ENCODE data around the gene CREB3L2.

CREB3L2 gene

DNA sequence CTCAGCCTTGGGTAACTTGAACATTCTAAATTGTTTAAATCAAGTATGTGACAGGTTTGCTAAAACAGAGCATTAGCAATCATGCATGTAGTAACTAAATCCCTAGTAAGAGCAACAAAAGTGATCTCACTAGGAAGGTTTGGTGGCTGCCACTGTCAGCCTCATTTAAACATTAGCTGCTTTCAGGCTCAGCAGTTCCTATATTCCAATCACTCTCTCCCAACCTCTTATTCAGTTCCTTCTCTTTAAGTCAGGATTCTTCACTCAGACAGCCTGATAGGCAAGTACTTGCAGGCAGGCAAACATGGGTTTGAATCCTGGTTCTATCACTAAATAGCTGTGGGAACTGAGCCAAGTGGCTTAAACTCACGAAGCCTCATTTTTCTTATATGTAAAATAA lies 3.6 kb downstream of the CREB3L2 start:
- ChIA-PET CTCF (interaction anchor here (1.3 to 15.3 kb wide), 4 partner anchors 8 to 90 kb away, joined by 4 to 408 read pairs (median 4); no protein-coding TSS in a partner anchor), POLR2A (interaction anchor here (1.2 kb wide), 1 partner anchor 66 kb away, joined by 5 read pairs; no protein-coding TSS in a partner anchor)
- no CpG with 5 or more reads among the region's 1 CpG for WGBS (ENCODE audit: insufficient coverage)
- Histone ChIP-seq H3K4me1 (ENCODE audit: control extremely low read depth in 1 of 4, control insufficient read depth in 4 of 4, insufficient read depth in 4 of 4, low read length in 3 of 4) (peaks cover 28 to 67% (median 55%) of the 10 kb centered on the region in 4 experiments), H3K9me3 (ENCODE audit: control extremely low read depth in 1 of 5, control insufficient read depth in 4 of 5, insufficient read depth in 2 of 5, low read depth in 1 of 5, low read length in 4 of 5) (no peaks in the 10 kb centered on the region), H3K27me3 (replicated peaks in 2 of 5; ENCODE audit: control insufficient read depth in 4 of 5, insufficient read depth in 5 of 5, low read length in 4 of 5) (no peaks in the 10 kb centered on the region), H3K27ac (ENCODE audit: insufficient read depth in 1 of 2, low read depth in 1 of 2, low read length in 2 of 2, poor library complexity in 1 of 2, severe bottlenecking in 2 of 2) (no peak overlapping the region), H3K4me3 (ENCODE audit: control insufficient read depth in 1 of 7, extremely low read depth in 1 of 7, insufficient read depth in 4 of 7, low read depth in 2 of 7, low read length in 6 of 7) (no peak overlapping the region), H3K36me3 (ENCODE audit: control insufficient read depth in 4 of 4, insufficient read depth in 4 of 4, low read length in 3 of 4) (peaks cover 0 to 2% (median 0%) of the 10 kb centered on the region in 4 experiments)
- no peak for DNase-seq

DNA sequence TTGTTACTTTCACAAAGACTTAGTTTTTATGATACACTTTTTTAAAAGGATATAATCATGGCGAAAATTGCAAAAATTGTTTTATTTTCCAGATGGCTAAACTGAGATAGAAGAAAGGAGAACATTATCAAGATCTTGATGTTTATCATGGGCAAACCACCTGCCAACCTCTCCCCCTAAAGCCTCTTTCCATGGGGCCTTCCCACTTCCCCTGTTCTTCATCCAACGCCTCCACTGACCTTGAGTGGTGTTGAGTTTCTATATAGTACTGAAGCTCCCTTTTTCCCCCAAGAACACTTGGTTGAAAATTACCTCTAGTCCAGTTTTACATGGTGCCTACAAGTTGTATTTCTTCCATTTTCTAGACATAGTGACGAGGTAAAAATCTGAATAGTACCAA lies 5.0 kb downstream of the CREB3L2 start:
- WGBS (ENCODE audit: insufficient coverage): no CpG with 5 or more reads among the region's 3 CpGs
- Histone ChIP-seq H3K27ac (ENCODE audit: insufficient read depth in 1 of 2, low read depth in 1 of 2, low read length in 2 of 2, poor library complexity in 1 of 2, severe bottlenecking in 2 of 2) (peak overlapping the region in 1 of 2 experiments; percentile 30), H3K27me3 (replicated peaks in 2 of 5; ENCODE audit: control insufficient read depth in 4 of 5, insufficient read depth in 5 of 5, low read length in 4 of 5) (no peaks in the 10 kb centered on the region), H3K4me1 (ENCODE audit: control extremely low read depth in 1 of 4, control insufficient read depth in 4 of 4, insufficient read depth in 4 of 4, low read length in 3 of 4) (peaks cover 30 to 73% (median 60%) of the 10 kb centered on the region in 4 experiments), H3K9me3 (ENCODE audit: control extremely low read depth in 1 of 5, control insufficient read depth in 4 of 5, insufficient read depth in 2 of 5, low read depth in 1 of 5, low read length in 4 of 5) (no peaks in the 10 kb centered on the region), H3K36me3 (ENCODE audit: control insufficient read depth in 4 of 4, insufficient read depth in 4 of 4, low read length in 3 of 4) (peaks cover 0 to 7% (median 0%) of the 10 kb centered on the region in 4 experiments), H3K4me3 (ENCODE audit: control insufficient read depth in 1 of 7, extremely low read depth in 1 of 7, insufficient read depth in 4 of 7, low read depth in 2 of 7, low read length in 6 of 7) (peak overlapping the region in 3 of 7 experiments; percentile 10 to 29 (median 21))
- CTCF ChIA-PET: interaction anchor here (0.8 to 15.3 kb wide), 4 partner anchors 9 to 88 kb away, joined by 3 to 408 read pairs (median 4); no protein-coding TSS in a partner anchor
- POLR2A ChIA-PET: no interaction called here
- DNase-seq: no peak

DNA sequence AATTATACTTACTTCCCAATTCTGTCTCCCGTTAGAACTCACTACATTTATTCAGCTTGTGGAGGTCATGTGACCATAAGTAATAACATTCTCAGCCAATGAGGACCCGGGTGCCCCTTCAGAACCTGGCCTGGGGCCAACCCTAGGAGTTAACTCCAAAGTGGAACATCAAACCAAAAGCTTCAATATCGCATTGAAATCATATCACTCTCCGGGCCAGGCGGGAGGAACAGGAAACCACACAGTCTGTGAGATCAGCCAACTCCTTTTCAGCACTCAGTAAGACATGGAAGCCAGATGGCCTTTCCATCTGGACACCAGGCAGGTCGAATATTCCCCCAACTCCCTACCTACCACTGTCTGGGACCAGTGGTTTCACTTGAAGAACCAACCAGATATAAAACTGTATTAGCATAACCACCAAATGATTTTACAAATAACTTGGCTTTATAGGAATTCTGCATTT lies 5.5 kb downstream of the CREB3L2 start:
- peak overlapping the region in 5 of 7 experiments; percentile 10 to 30 (median 21) for H3K4me3 ChIP-seq (ENCODE audit: control insufficient read depth in 1 of 7, extremely low read depth in 1 of 7, insufficient read depth in 4 of 7, low read depth in 2 of 7, low read length in 6 of 7)
- ChIA-PET POLR2A (no interaction called here), CTCF (interaction anchor here (0.8 to 1.8 kb wide), 2 partner anchors 10 to 75 kb away, joined by 3 to 4 read pairs; no protein-coding TSS in a partner anchor)
- H3K9me3 ChIP-seq (ENCODE audit: control extremely low read depth in 1 of 5, control insufficient read depth in 4 of 5, insufficient read depth in 2 of 5, low read depth in 1 of 5, low read length in 4 of 5): no peaks in the 10 kb centered on the region
- no peaks in the 10 kb centered on the region for H3K27me3 ChIP-seq (replicated peaks in 2 of 5; ENCODE audit: control insufficient read depth in 4 of 5, insufficient read depth in 5 of 5, low read length in 4 of 5)
- 0% methylated on average over 5 of the region's 6 CpGs for WGBS (ENCODE audit: insufficient coverage)
- peaks cover 0 to 7% (median 0%) of the 10 kb centered on the region in 4 experiments for H3K36me3 ChIP-seq (ENCODE audit: control insufficient read depth in 4 of 4, insufficient read depth in 4 of 4, low read length in 3 of 4)
- peak overlapping the region in 1 of 2 experiments; percentile 30 for H3K27ac ChIP-seq (ENCODE audit: insufficient read depth in 1 of 2, low read depth in 1 of 2, low read length in 2 of 2, poor library complexity in 1 of 2, severe bottlenecking in 2 of 2)
- peak; percentile 64 to 88 (median 82) for DNase-seq
- peaks cover 30 to 71% (median 60%) of the 10 kb centered on the region in 4 experiments for H3K4me1 ChIP-seq (ENCODE audit: control extremely low read depth in 1 of 4, control insufficient read depth in 4 of 4, insufficient read depth in 4 of 4, low read length in 3 of 4)

DNA sequence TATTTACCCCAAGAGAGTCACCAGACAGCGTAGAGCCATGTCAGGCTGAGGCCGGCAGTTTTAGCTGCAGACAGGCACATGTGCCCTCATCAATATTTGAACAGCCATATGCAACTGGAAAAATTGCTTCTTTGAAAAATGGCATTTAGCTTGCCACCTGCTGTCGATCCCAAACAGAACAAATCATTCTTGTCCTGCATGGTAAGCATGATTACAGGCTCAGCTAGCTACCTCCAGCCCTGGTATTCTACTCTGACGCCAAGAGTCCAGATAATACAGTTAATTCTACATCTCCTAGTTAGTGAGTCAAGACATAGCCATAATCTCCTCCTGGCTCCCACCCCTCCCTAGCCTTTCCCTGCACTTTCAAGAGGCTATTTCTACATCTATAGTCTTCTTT lies 7.7 kb downstream of the CREB3L2 start:
- peaks cover 0 to 7% (median 0%) of the 10 kb centered on the region in 4 experiments for H3K36me3 ChIP-seq (ENCODE audit: control insufficient read depth in 4 of 4, insufficient read depth in 4 of 4, low read length in 3 of 4)
- no peaks in the 10 kb centered on the region for H3K9me3 ChIP-seq (ENCODE audit: control extremely low read depth in 1 of 5, control insufficient read depth in 4 of 5, insufficient read depth in 2 of 5, low read depth in 1 of 5, low read length in 4 of 5)
- ChIA-PET CTCF (interaction anchor here (1.0 to 1.8 kb wide), 7 partner anchors 13 to 59 kb away, joined by 3 to 4 read pairs (median 3); no protein-coding TSS in a partner anchor), POLR2A (no interaction called here)
- no peak for DNase-seq
- peaks cover 21 to 57% (median 45%) of the 10 kb centered on the region in 4 experiments for H3K4me1 ChIP-seq (ENCODE audit: control extremely low read depth in 1 of 4, control insufficient read depth in 4 of 4, insufficient read depth in 4 of 4, low read length in 3 of 4)
- WGBS (ENCODE audit: insufficient coverage): 90% methylated on average over 4 of the region's 4 CpGs
- H3K27me3 ChIP-seq (replicated peaks in 2 of 5; ENCODE audit: control insufficient read depth in 4 of 5, insufficient read depth in 5 of 5, low read length in 4 of 5): no peaks in the 10 kb centered on the region
- H3K4me3 ChIP-seq (ENCODE audit: control insufficient read depth in 1 of 7, extremely low read depth in 1 of 7, insufficient read depth in 4 of 7, low read depth in 2 of 7, low read length in 6 of 7): no peak overlapping the region
- no peak overlapping the region for H3K27ac ChIP-seq (ENCODE audit: insufficient read depth in 1 of 2, low read depth in 1 of 2, low read length in 2 of 2, poor library complexity in 1 of 2, severe bottlenecking in 2 of 2)

DNA sequence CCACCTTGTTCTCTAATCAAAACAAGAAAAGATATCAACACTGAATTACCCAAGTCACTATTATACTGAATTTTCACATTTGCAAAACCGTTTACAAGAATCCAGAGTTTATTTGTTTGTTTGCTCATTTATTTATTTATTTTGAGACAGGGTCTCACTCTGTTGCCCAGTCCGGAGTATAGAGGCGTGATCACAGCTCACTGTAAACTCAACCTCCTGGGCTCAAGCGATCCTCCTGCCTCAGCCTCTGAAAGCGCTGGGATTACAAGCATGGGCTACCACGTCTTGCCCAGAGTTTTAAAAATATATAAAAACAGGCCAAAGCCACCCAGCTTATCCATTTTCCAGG lies 8.5 kb downstream of the CREB3L2 start:
- peaks cover 0 to 5% (median 0%) of the 10 kb centered on the region in 4 experiments for H3K36me3 ChIP-seq (ENCODE audit: control insufficient read depth in 4 of 4, insufficient read depth in 4 of 4, low read length in 3 of 4)
- DNase-seq: no peak
- H3K4me1 ChIP-seq (ENCODE audit: control extremely low read depth in 1 of 4, control insufficient read depth in 4 of 4, insufficient read depth in 4 of 4, low read length in 3 of 4): peaks cover 18 to 54% (median 39%) of the 10 kb centered on the region in 4 experiments
- ChIA-PET POLR2A (no interaction called here), CTCF (interaction anchor here (1.1 to 4.4 kb wide), 5 partner anchors 14 to 89 kb away, joined by 3 to 12 read pairs (median 4); no protein-coding TSS in a partner anchor)
- H3K27ac ChIP-seq (ENCODE audit: insufficient read depth in 1 of 2, low read depth in 1 of 2, low read length in 2 of 2, poor library complexity in 1 of 2, severe bottlenecking in 2 of 2): no peak overlapping the region
- 97% methylated on average over 5 of the region's 6 CpGs for WGBS (ENCODE audit: insufficient coverage)
- H3K27me3 ChIP-seq (replicated peaks in 2 of 5; ENCODE audit: control insufficient read depth in 4 of 5, insufficient read depth in 5 of 5, low read length in 4 of 5): no peaks in the 10 kb centered on the region
- no peak overlapping the region for H3K4me3 ChIP-seq (ENCODE audit: control insufficient read depth in 1 of 7, extremely low read depth in 1 of 7, insufficient read depth in 4 of 7, low read depth in 2 of 7, low read length in 6 of 7)
- H3K9me3 ChIP-seq (ENCODE audit: control extremely low read depth in 1 of 5, control insufficient read depth in 4 of 5, insufficient read depth in 2 of 5, low read depth in 1 of 5, low read length in 4 of 5): no peaks in the 10 kb centered on the region

DNA sequence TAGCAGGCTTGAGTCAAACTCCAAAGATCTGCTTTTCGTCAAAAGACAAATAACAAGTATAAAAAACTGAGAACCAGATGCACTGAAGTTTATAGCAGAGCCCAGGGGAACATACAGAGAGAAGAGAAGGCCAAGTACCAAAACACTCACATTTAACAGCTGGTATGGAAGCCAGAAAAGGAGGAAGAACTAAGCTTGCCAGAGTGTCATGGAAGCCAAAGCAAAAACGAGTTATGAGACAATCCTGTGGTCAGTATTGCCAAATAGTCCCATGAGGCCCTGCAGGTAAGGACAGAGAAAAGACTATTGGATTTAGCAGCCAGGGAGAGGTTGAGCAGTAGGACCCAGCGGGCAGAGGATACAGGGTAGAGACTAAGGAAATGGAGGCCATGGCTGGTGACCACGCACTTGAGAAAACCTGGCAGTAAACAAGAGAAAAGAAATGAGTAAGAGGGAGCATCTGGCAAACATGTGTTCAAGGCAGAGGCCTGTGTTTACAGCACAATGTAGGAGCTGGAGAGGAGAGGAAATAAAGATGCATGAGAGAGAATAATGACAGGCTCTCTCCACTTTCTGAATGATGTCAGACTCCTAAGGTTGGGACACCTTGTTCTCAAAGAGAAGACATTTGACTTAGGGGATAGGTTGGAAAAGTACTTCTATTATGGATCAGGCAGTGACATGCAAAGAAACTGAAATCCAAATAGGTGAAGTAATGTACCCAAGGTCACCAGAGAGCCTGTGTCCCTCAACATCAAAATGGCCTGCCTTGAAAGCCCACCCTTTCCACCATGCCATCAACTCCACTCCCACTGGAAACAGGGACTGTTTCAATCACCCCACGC lies 9.1 kb downstream of the CREB3L2 start:
- ChIA-PET POLR2A (interaction anchor here (1.0 kb wide), 1 partner anchor 60 kb away, joined by 3 read pairs; no protein-coding TSS in a partner anchor), CTCF (interaction anchor here (0.8 to 4.4 kb wide), 8 partner anchors 9 to 88 kb away, joined by 3 to 12 read pairs (median 4); partner anchors contain the start of gene CREB3L2)
- 58% methylated on average over 4 of the region's 5 CpGs for whole genome bisulfite sequencing (ENCODE audit: insufficient coverage)

More for the DNA sequence above, 9.1 kb downstream of the CREB3L2 start:
- no peaks in the 10 kb centered on the region for H3K9me3 ChIP-seq (ENCODE audit: control extremely low read depth in 1 of 5, control insufficient read depth in 4 of 5, insufficient read depth in 2 of 5, low read depth in 1 of 5, low read length in 4 of 5)
- peak overlapping the region in 1 of 2 experiments; percentile 51 for H3K27ac ChIP-seq (ENCODE audit: insufficient read depth in 1 of 2, low read depth in 1 of 2, low read length in 2 of 2, poor library complexity in 1 of 2, severe bottlenecking in 2 of 2)
- H3K27me3 ChIP-seq (replicated peaks in 2 of 5; ENCODE audit: control insufficient read depth in 4 of 5, insufficient read depth in 5 of 5, low read length in 4 of 5): no peaks in the 10 kb centered on the region
- DNase-seq: peak in 2 of 3 donors; percentile 63 to 77
- H3K4me1 ChIP-seq (ENCODE audit: control extremely low read depth in 1 of 4, control insufficient read depth in 4 of 4, insufficient read depth in 4 of 4, low read length in 3 of 4): peaks cover 18 to 54% (median 40%) of the 10 kb centered on the region in 4 experiments
- H3K4me3 ChIP-seq (ENCODE audit: control insufficient read depth in 1 of 7, extremely low read depth in 1 of 7, insufficient read depth in 4 of 7, low read depth in 2 of 7, low read length in 6 of 7): peak overlapping the region in 1 of 7 experiments; percentile 8
- peaks cover 0 to 5% (median 0%) of the 10 kb centered on the region in 4 experiments for H3K36me3 ChIP-seq (ENCODE audit: control insufficient read depth in 4 of 4, insufficient read depth in 4 of 4, low read length in 3 of 4)
